NCI-H748 treated with DMSO at 0.1 percent for 48 hours (cell line): ENCODE measurements around the gene CRYBG1.
"Not testable (repeated sequence)": the region's sequence is repeated elsewhere in the genome, so short reads cannot be mapped to it uniquely, and the experiment has no call there.

Source experiments
- DNase-seq: peaks from one replicate; lab custom pipeline; 2025; lab: John Stamatoyannopoulos, UW

The CRYBG1 gene

GRCh38 chr6:106508277-106508676 is 147.8 kb downstream of the CRYBG1 start:
- no peak for DNase-seq

GRCh38 chr6:106508834-106509233 is 148.3 kb downstream of the CRYBG1 start:
- DNase-seq: no peak

GRCh38 chr6:106509420-106510089 is 149.0 kb downstream of the CRYBG1 start:
- no peak for DNase-seq

- DNase-seq: peak; percentile 51
These were observed 149.8 kb downstream of the CRYBG1 start for GRCh38 chr6:106510090-106510970.

- DNase-seq: no peak
These were observed 151.0 kb downstream of the CRYBG1 start for GRCh38 chr6:106511288-106512047.

- peak; percentile 14 for DNase-seq
These were observed 151.8 kb downstream of the CRYBG1 start for GRCh38 chr6:106512048-106512967.

- DNase-seq: no peak
These were observed 152.6 kb downstream of the CRYBG1 start for GRCh38 chr6:106512968-106513574.

GRCh38 chr6:106513808-106514582 is 153.5 kb downstream of the CRYBG1 start:
- DNase-seq: no peak

- no peak for DNase-seq
These were observed 154.0 kb downstream of the CRYBG1 start for GRCh38 chr6:106514583-106514885.

GRCh38 chr6:106515582-106515981 is 155.1 kb downstream of the CRYBG1 start:
- DNase-seq: not testable (repeated sequence)

- no peak for DNase-seq
These were observed 156.1 kb downstream of the CRYBG1 start for GRCh38 chr6:106516616-106517015.

GRCh38 chr6:106517706-106518105 is 157.2 kb downstream of the CRYBG1 start:
- no peak for DNase-seq

- no peak for DNase-seq
These were observed 158.2 kb downstream of the CRYBG1 start for GRCh38 chr6:106518748-106519147.

GRCh38 chr6:106519460-106520394 is 159.2 kb downstream of the CRYBG1 start:
- no peak for DNase-seq

GRCh38 chr6:106520711-106521401 is 160.3 kb downstream of the CRYBG1 start:
- DNase-seq: no peak

GRCh38 chr6:106522562-106523250 is 162.2 kb downstream of the CRYBG1 start:
- no peak for DNase-seq

- DNase-seq: no peak
These were observed 164.8 kb downstream of the CRYBG1 start for GRCh38 chr6:106525107-106525881.
